ENCODE measurements around the gene CDCA8. TPM values are rescaled to one million over a fixed set of nuclear protein-coding genes. Genes with fewer than 3 reads are reported as not detected.

Gene CDCA8
- total and polyA plus RNA-seq, 2 of the 13 experiments (the other 11 are each of a cell fraction or from before 2014, with no cell fraction given), result 24.1 to 38.6 TPM

- TF ChIP-seq MAZ (IDR thresholded peaks at IDR 0.05; ENCODE audit: borderline replicate concordance, low read depth, low read length) (no peak), MAZ (CRISPR knock-in tag; IDR thresholded peaks at IDR 0.05; ENCODE audit: low read depth) (peak; percentile 59; the same call in 1 of the 2 replicates), IRX3 (CRISPR knock-in tag; IDR thresholded peaks at IDR 0.05; ENCODE audit: borderline replicate concordance, low read depth) (no peak), KDM6A (CRISPR knock-in tag; IDR thresholded peaks at IDR 0.05; ENCODE audit: low read depth) (peak; percentile 82), MYNN (CRISPR knock-in tag; IDR thresholded peaks at IDR 0.05; ENCODE audit: low read depth) (no peak), ZNF782 (CRISPR knock-in tag; IDR thresholded peaks at IDR 0.05; ENCODE audit: borderline replicate concordance) (no peak), ZNF800 (CRISPR knock-in tag; IDR thresholded peaks at IDR 0.05) (0 out of 2 replicates have a peak, but pooled peaks have one; percentile 32), HMGXB4 (CRISPR knock-in tag; IDR thresholded peaks at IDR 0.05; ENCODE audit: borderline replicate concordance in 1 of 2, low read depth in 1 of 2) (no peak), SKI (IDR thresholded peaks at IDR 0.05; ENCODE audit: partially characterized antibody) (peak; percentile 57), EED (CRISPR knock-in tag; IDR thresholded peaks at IDR 0.05) (no peak), SMAD9 (CRISPR knock-in tag; IDR thresholded peaks at IDR 0.05) (no peak), SOX5 (CRISPR knock-in tag; IDR thresholded peaks at IDR 0.05; ENCODE audit: borderline replicate concordance) (peak; percentile 74; the same call in 1 of the 2 replicates), GABPA (IDR thresholded peaks at IDR 0.05; ENCODE audit: low read depth, low read length) (no peak), GABPA (CRISPR knock-in tag; IDR thresholded peaks at IDR 0.05; ENCODE audit: low read depth) (0 out of 2 replicates have a peak, but pooled peaks have one; percentile 16), NR2C2 (CRISPR knock-in tag; IDR thresholded peaks at IDR 0.05; ENCODE audit: borderline replicate concordance) (peak; percentile 44; the same call in 1 of the 2 replicates), ZFX (CRISPR knock-in tag; IDR thresholded peaks at IDR 0.05; ENCODE audit: low read depth) (peak; percentile 82), HNRNPL (IDR thresholded peaks at IDR 0.05; ENCODE audit: low read depth, low read length) (0 out of 2 replicates have a peak, but pooled peaks have one; percentile 41), ZNF629 (CRISPR knock-in tag; conservative IDR thresholded peaks at IDR 0.05) (0 out of 2 replicates have a peak, but pooled peaks have one; percentile 19), SOX6 (IDR thresholded peaks at IDR 0.05) (no peak), SOX6 (CRISPR knock-in tag; IDR thresholded peaks at IDR 0.05) (peak; percentile 90)
- TF ChIP-seq, protein P1, sequence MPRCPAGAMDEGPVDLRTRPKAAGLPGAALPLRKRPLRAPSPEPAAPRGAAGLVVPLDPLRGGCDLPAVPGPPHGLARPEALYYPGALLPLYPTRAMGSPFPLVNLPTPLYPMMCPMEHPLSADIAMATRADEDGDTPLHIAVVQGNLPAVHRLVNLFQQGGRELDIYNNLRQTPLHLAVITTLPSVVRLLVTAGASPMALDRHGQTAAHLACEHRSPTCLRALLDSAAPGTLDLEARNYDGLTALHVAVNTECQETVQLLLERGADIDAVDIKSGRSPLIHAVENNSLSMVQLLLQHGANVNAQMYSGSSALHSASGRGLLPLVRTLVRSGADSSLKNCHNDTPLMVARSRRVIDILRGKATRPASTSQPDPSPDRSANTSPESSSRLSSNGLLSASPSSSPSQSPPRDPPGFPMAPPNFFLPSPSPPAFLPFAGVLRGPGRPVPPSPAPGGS (CRISPR knock-in tag; IDR thresholded peaks at IDR 0.05), result peak; percentile 36; the same call in 1 of the 2 replicates
- TF ChIP-seq, protein P2, sequence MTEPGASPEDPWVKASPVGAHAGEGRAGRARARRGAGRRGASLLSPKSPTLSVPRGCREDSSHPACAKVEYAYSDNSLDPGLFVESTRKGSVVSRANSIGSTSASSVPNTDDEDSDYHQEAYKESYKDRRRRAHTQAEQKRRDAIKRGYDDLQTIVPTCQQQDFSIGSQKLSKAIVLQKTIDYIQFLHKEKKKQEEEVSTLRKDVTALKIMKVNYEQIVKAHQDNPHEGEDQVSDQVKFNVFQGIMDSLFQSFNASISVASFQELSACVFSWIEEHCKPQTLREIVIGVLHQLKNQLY (CRISPR knock-in tag; IDR thresholded peaks at IDR 0.05), result peak; percentile 61; the same call in 1 of the 2 replicates
Measured at GRCh38 chr1:37723390-37724078, 31.2 kb downstream of the CDCA8 start (continued).

All from HepG2 (cell line).